ENCODE data around the gene MRPL11.
"Not testable (repeated sequence)": the region's sequence is repeated elsewhere in the genome, so short reads cannot be mapped to it uniquely, and the experiment has no call there.

The MRPL11 gene

DNA sequence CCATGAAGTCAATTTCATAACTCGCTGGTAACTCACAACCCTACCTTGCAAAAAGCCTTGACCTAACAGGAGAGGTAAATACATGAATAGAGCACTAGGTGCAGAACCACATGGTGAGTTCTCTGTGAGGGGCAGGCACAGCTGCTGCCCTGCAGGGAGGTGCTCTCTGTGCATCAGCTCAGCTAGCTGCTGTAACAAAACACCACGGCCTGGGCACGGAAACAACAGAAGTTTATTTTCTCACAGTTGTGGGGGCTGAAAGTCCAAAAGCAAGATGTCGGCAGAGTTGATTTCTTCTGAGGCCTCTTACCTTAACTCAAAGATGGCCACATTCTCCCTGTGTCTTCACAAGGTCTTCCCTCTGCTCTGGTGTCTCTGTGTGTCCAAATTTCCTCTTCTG lies 13.0 kb upstream of the MRPL11 start:
- ChIA-PET POLR2A (no interaction called here), CTCF (interaction anchor here (1.3 to 3.5 kb wide), 2 partner anchors 10 to 13 kb away, joined by 3 to 11 read pairs; partner anchors contain the start of gene MRPL11)
- TF ChIP-seq, protein P1, sequence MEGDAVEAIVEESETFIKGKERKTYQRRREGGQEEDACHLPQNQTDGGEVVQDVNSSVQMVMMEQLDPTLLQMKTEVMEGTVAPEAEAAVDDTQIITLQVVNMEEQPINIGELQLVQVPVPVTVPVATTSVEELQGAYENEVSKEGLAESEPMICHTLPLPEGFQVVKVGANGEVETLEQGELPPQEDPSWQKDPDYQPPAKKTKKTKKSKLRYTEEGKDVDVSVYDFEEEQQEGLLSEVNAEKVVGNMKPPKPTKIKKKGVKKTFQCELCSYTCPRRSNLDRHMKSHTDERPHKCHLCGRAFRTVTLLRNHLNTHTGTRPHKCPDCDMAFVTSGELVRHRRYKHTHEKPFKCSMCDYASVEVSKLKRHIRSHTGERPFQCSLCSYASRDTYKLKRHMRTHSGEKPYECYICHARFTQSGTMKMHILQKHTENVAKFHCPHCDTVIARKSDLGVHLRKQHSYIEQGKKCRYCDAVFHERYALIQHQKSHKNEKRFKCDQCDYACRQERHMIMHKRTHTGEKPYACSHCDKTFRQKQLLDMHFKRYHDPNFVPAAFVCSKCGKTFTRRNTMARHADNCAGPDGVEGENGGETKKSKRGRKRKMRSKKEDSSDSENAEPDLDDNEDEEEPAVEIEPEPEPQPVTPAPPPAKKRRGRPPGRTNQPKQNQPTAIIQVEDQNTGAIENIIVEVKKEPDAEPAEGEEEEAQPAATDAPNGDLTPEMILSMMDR (IDR thresholded peaks at IDR 0.05; ENCODE audit: control extremely low read depth, extremely low read depth, low read depth, missing control alignments): no peak
- DNase-seq (ENCODE audit: extremely low spot score): no peak

DNA sequence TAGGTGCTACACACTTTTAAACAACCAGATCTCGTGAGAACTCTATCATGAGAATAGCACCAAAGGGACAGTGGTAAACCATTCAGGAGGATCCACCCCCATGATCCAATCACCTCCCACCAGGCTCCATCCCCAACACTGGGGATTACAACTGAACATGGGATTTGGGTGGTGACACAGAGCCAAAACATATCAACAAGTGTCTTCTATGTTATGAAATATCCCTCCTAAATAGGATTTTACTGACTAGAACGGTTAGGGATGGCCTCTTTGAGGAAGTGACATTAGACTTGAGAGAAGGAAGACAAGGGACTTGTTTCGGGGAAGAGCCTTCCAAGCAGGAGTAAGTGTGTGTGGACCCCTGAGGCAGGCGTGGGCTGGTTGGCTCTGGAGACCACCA lies 11.9 kb upstream of the MRPL11 start:
- ChIA-PET POLR2A (no interaction called here), CTCF (no interaction called here)
- TF ChIP-seq, protein P1 (IDR thresholded peaks at IDR 0.05; ENCODE audit: control extremely low read depth, extremely low read depth, low read depth, missing control alignments): no peak
- DNase-seq (ENCODE audit: extremely low spot score): no peak

DNA sequence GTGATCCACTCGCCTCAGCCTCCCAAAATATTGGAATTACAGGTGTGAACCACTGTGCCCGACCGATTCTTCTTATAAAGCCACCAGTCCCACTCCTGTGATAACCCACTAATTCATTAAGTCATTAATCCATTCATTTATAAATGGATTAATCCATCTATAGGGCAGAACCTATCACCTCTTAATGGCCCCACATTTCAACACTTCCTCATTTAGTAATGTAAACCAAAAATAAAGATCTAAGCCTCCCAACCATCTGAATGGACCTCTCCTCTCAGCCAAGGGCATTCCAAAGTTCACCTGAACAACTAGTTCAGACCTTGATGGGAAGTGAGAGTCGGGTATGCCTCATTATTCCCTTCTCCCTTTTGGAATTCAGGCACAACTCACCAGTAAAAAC lies 9.9 kb upstream of the MRPL11 start:
- ChIA-PET CTCF (interaction anchor here (1.2 to 1.7 kb wide), 3 partner anchors 18 to 32 kb away, joined by 3 to 4 read pairs (median 3); partner anchors contain the start of genes DPP3 and PELI3), POLR2A (no interaction called here)
- TF ChIP-seq, protein P1 (IDR thresholded peaks at IDR 0.05; ENCODE audit: control extremely low read depth, extremely low read depth, low read depth, missing control alignments): no peak
- DNase-seq (ENCODE audit: extremely low spot score): no peak

DNA sequence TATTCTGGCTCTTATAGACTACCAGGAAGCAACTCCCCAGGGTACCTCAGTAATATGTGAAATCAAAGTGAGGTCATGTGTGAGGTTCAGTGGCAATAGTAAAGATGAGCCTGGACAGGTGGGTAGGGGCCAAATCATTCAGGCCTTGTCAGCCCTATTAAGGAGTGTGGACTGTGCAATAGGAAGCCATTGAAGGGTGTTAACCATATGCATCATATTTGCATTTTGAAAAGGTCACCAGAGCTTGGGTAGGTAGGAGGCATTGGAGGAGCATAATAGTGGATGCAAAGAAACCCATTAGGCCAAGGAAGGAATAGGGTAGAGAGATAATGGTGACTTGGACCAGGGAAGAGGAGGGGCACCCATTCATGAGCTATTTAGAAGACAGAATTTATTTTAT lies 8.4 kb upstream of the MRPL11 start:
- POLR2A ChIA-PET: no interaction called here
- CTCF ChIA-PET: interaction anchor here (0.9 to 1.5 kb wide), 4 partner anchors 9 to 38 kb away, joined by 3 to 5 read pairs (median 4); partner anchors contain the start of genes DPP3 and MRPL11
- TF ChIP-seq, protein P1 (IDR thresholded peaks at IDR 0.05; ENCODE audit: control extremely low read depth, extremely low read depth, low read depth, missing control alignments): no peak

DNA sequence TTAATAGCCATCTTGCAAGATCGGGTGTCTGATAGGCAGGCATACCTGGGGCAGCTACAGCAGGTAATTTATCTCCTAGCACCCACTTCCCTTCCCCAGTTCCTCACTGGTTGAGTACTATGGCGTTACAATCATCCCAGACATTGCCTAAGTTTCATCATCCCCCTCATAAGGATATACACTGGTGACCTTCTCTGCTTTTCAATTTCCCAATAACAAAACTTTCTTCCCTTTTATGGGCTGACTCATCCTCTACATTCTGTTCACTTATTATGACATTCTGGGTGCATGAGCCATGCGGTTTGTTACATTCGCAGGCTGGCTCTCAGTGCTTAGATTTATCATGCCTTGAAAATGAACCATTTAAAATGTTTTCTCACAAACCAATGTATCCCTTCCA lies 5.0 kb upstream of the MRPL11 start:
- TF ChIP-seq, protein P1 (IDR thresholded peaks at IDR 0.05; ENCODE audit: control extremely low read depth, extremely low read depth, low read depth, missing control alignments): no peak
- POLR2A ChIA-PET: no interaction called here
- CTCF ChIA-PET: no interaction called here
- no peak for DNase-seq (ENCODE audit: extremely low spot score)

More for the DNA sequence above, 8.4 kb upstream of the MRPL11 start:
- DNase-seq (ENCODE audit: extremely low spot score): no peak

DNA sequence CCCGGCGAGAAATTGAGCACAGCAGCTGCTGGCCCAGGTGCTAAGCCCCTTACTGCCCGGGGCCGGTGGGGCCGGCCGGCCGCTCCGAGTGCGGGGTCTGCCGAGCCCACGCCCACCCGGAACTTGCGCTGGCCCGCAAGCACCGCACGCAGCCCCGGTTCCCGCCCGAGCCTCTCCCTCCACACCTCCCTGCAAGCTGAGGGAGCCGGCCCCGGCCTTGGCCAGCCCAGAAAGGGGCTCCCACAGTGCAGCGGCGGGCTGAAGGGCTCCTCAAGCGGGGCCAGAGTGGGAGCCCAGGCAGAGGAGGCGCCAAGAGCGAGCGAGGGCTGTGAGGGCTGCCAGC lies 2.3 kb upstream of the MRPL11 start:
- CTCF ChIA-PET: interaction anchor here (1.1 to 3.7 kb wide), 5 partner anchors 14 to 237 kb away, joined by 3 to 28 read pairs (median 5); partner anchors contain the start of gene RBM4B
- POLR2A ChIA-PET; DNase-seq (ENCODE audit: extremely low spot score): not testable (repeated sequence)

DNA sequence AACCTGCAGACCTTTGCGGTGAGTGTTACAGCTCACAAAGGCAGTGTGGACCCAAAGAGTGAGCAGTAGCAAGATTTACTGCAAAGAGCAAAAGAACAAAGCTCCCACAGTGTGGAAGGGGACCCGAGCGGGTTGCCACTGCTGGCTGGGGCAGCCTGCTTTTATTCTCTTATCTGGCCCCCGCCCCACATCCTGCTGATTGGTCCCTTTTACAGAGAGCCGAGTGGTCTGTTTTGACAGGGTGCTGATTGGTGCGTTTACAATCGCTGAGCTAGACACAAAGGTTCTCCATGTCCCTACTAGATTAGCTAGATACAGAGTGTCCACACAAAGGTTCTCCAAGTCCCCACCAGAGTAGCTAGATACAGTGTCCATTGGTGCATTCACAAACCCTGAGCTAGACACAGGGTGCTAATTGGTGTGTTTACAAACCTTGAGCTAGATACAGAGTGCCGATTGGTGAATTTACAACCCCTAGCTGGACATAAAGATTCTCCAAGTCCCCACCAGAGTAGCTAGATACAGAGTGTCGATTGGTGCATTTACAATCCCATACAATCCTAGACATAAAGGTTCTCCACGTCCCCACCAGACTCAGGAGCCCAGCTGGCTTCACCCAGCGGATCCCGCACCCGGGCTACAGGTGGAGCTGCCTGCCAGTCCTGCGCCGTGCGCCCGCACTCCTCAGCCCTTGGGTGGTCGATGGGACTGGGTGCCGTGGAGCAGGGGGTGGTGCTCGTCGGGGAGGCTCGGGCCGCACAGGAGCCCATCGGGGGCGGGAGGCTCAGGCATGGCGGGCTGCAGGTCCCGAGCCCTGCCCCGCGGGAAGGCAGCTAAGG lies 1.7 kb upstream of the MRPL11 start:
- ChIA-PET CTCF (interaction anchor here (1.1 to 3.7 kb wide), 7 partner anchors 9 to 238 kb away, joined by 3 to 28 read pairs (median 5); partner anchors contain the start of gene RBM4B), POLR2A (interaction anchor here (0.6 kb wide), 1 partner anchor 10 kb away, joined by 8 read pairs; no protein-coding TSS in a partner anchor)
- not testable (repeated sequence) for DNase-seq (ENCODE audit: extremely low spot score)

Data from GM10248 (cell line).